Kidney capillary endothelial cell (primary cell): ENCODE results near the gene MN1.

ENCODE experiments used
- DNase-seq: peaks from one replicate; pipeline ENCODE4 v3.0.0-alpha.2; 2018; ENCODE audit warnings: low spot score

Gene MN1

GRCh38 chr22:27801616-27802345 lies at the start of gene MN1:
Gene MN1, minus strand, starts transcription at chr22:27801756. Its CDS starts 1,213 bp downstream, at chr22:27800543.
- peak; percentile 50 for DNase-seq

DNA sequence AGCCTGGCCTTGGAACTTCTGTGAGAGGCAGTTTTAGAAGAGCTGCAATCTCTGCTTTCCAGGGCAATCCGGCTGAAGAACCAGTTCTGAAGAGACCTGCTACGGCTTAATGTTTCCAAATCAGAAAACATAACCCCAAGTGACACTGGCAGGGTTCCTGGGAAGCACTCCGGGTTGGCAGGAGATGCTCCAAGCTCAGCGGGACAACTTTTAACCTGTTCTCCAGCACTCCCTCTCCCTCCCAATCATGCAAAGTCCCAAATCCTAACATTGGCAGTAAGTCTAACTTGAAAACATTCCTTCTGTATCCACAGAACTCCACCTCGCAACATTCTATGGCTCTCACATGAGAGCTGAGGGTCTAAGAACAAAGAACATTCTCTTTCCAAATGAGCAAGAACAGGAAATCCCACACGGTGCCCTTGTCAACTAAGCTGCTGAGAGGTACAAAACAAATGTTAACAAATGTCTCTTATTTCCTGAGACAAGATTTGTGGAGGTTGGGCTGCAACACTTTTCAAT lies 48.5 kb upstream of the MN1 start:
- peak; percentile 19 for DNase-seq

DNA sequence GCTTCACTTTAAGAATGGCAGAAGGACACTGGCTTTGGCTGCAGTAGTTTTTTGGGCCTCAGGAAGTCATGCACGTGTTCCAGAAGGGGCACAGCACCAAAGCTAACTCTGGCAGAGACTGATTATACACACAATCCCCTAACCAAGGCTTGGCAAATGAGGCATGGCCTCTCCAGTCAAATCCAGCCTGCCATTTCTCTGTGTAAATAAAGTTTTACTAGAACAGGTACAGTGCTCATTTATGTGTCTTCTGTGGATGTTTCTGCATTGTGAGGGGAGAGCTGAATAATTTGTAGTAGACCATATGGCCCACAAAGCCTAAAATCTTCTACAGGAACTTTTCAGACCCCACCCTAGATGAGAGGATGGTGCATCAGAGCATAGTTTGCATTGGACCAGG lies 46.4 kb upstream of the MN1 start:
- DNase-seq: no peak

GRCh38 chr22:27846910-27847309 lies 45.4 kb upstream of the MN1 start:
- no peak for DNase-seq

GRCh38 chr22:27846248-27846757 lies 44.7 kb upstream of the MN1 start:
- DNase-seq: no peak

GRCh38 chr22:27845644-27846043 lies 44.1 kb upstream of the MN1 start:
- DNase-seq: no peak

- DNase-seq: no peak
Measured at GRCh38 chr22:27844656-27845591, 43.4 kb upstream of the MN1 start.

DNA sequence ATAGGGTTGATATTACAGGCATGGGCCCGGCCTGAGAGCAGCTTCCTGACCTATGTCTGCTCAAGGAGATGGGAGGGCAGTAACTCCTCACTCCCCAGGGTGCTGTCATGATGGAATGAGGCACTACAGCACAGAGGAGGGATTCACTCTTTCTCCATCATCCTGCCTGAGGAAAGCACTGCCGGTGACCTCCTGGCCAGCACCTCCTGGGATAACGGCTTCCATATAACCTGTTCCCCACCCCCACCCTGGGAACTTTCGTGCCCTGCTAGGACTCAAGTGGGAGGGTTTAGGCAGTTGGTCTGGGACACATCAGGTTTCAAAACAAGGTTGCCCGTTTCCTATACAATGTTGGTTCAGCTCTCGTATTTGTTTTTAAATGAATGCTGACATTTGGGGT lies 42.7 kb upstream of the MN1 start:
- DNase-seq: no peak

DNA sequence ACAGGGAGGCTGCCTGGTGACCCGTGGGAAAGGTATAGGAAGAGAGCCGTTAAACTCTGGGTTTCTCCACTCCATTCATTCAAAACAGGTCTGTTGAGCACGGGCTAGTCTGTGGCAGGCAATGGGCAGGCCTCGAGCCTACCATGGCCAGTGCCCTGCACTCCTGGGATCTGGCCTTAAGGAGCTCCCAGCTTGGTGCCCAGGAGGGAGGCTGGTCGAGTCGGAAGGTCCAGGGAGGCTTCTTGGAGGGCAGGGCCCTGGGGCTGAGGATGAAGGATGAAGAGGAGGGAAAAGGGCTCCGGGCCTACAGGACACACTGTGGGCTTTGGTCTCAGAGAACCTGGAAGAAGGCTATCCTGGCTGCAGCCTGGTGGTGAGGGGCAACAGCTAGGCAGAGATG lies 41.9 kb upstream of the MN1 start:
- no peak for DNase-seq

GRCh38 chr22:27842669-27843431 lies 41.3 kb upstream of the MN1 start:
- no peak for DNase-seq

- no peak for DNase-seq
Measured at GRCh38 chr22:27842201-27842600, 40.6 kb upstream of the MN1 start.

GRCh38 chr22:27840436-27840835 lies 38.9 kb upstream of the MN1 start:
- no peak for DNase-seq

- DNase-seq: no peak
Measured at GRCh38 chr22:27839057-27839660, 37.6 kb upstream of the MN1 start.

DNA sequence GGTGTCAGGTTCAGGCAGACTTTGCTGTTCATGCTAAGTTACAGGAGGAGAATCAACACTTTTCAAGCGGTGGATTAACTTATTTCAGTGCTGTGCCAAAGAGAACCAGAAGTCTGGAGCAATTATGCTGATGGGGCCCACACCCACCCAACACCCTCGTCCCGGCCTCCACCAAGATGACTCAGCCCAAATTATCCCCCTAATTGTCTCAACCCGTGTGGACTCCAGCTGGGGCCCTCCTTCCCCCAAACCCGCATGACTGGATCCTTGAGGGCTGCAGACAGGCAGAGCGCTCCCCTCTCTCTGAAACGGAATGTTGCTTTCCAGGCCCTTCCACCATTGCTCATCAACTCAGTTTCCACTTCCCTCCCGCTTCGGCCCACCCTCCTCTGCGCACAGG lies 34.6 kb upstream of the MN1 start:
- no peak for DNase-seq

GRCh38 chr22:27835446-27835845 lies 33.9 kb upstream of the MN1 start:
- DNase-seq: no peak

- DNase-seq: no peak
Measured at GRCh38 chr22:27834364-27835185, 33.0 kb upstream of the MN1 start.

GRCh38 chr22:27833803-27834202 lies 32.2 kb upstream of the MN1 start:
- DNase-seq: no peak

DNA sequence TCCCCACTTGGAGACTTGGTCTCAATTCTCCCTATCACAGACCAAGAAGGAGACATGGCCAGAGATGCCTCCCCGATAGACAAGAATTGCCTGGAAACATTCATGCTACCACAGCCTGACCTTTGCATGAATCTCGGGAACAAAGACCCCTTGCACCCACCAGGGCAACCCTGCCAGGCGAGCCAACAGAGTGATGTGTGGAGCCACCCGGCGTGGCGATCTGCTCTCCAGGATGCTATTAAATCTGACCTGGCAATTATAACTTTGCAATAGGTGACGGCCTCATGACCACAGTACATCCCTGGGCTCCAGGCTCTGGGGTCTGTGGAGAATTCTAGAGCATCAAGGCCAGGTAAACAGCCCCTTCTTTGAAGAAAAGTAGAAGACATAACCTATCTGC lies 31.1 kb upstream of the MN1 start:
- DNase-seq: no peak

DNA sequence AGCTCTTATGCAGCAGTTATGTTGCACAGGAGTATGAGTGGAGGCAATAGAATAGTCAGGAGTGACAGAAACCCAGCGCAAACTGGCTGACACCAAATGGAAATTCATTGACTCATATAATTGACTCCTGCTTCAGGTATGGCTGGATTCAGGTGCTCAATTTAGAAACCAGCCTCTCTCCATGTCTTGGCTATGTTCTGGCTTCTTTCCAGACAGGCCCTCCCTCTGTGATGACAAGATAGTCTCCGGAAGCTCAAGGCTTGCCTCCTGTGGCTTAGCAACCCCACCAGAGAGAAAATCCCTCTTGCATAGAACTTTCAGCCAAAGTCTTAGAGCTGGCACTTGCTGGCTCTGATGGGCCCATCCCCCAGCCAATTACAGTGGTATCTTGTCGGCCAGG lies 28.1 kb upstream of the MN1 start:
- no peak for DNase-seq
